Hepatocyte (in vitro differentiated cells): ENCODE measurements around the gene IL17RD. TPM values are rescaled to one million over a fixed set of nuclear protein-coding genes. Genes with fewer than 3 reads are reported as not detected.
A peak's percentile ranks its signal among the peaks of the same experiment; 100 is the strongest.

ENCODE experiments used
- DNase-seq: peaks from one replicate; pipeline ENCODE4 v3.0.0-alpha.2; 2016; ENCODE audit warnings: low spot score
- H2AFZ ChIP-seq: fragments of 200-600 bp; sonication (generic); 2 replicates; pipeline ENCODE4 v1.6.0; 2016; ENCODE audit warnings: antibody characterized with exemption, mild to moderate bottlenecking
- H3K27ac ChIP-seq: fragments of 200-600 bp; sonication (generic); 2 replicates; pipeline ENCODE4 v1.5.1; 2016; ENCODE audit warnings: mild to moderate bottlenecking
- H3K27me3 ChIP-seq: fragments of 200-600 bp; sonication (generic); 2 replicates; pipeline ENCODE4 v1.6.1; 2016
- H3K36me3 ChIP-seq: fragments of 200-600 bp; sonication (generic); replicated peaks from 2 replicates; pipeline ENCODE4 v1.5.1; 2016; ENCODE audit warnings: low read depth; ENCODE audit not compliant: insufficient read depth
- H3K4me1 ChIP-seq: fragments of 200-600 bp; sonication (generic); 2 replicates; pipeline ENCODE4 v1.5.1; 2016; ENCODE audit warnings: mild to moderate bottlenecking, moderate library complexity; ENCODE audit not compliant: insufficient read depth
- H3K4me2 ChIP-seq: fragments of 200-600 bp; sonication (generic); 2 replicates; pipeline ENCODE4 v1.6.0; 2016
- H3K4me3 ChIP-seq: fragments of 200-600 bp; sonication (generic); 2 replicates; pipeline ENCODE4 v1.5.1; 2016; ENCODE audit warnings: mild to moderate bottlenecking
- H3K79me2 ChIP-seq: fragments of 200-600 bp; sonication (generic); 2 replicates; pipeline ENCODE4 v1.6.0; 2017; ENCODE audit warnings: mild to moderate bottlenecking
- H3K9me2 ChIP-seq: fragments of 200-600 bp; sonication (generic); replicated peaks from 2 replicates; pipeline ENCODE4 v1.6.0; 2017; ENCODE audit warnings: mild to moderate bottlenecking; ENCODE audit not compliant: insufficient read depth
- H3K9me3 ChIP-seq: fragments of 200-600 bp; sonication (generic); 2 replicates; pipeline ENCODE4 v1.5.1; 2016; ENCODE audit warnings: low read depth, mild to moderate bottlenecking
- H4K20me1 ChIP-seq: fragments of 200-600 bp; sonication (generic); 2 replicates; pipeline ENCODE4 v1.6.0; 2016; ENCODE audit warnings: mild to moderate bottlenecking; ENCODE audit not compliant: insufficient read depth, poor library complexity, severe bottlenecking
- CTCF ChIP-seq: fragments of 200-600 bp; sonication (generic); IDR thresholded peaks from 2 replicates; pipeline ENCODE4 v1.5.1; 2016; ENCODE audit warnings: antibody characterized with exemption, mild to moderate bottlenecking; ENCODE audit not compliant: poor library complexity
- EZH2 ChIP-seq: fragments of 200-600 bp; sonication (generic); IDR thresholded peaks from 2 replicates; pipeline ENCODE4 v1.6.1; 2016; ENCODE audit warnings: antibody characterized with exemption, mild to moderate bottlenecking, borderline replicate concordance
- EZH2phosphoT487 ChIP-seq: fragments of 200-600 bp; sonication (generic); IDR thresholded peaks from one replicate; pipeline ENCODE4 v1.6.1; 2018; ENCODE audit warnings: antibody characterized with exemption, mild to moderate bottlenecking, low read depth, moderate library complexity; ENCODE audit not compliant: unreplicated experiment, severe bottlenecking
- WGBS: methylation state at CpG from one replicate; pipeline ENCODE4 v1.1.6; 2016; ENCODE audit warnings: low lambda C conversion rate; ENCODE audit errors: missing lambda C conversion rate; 5-methylcytosine and 5-hydroxymethylcytosine counted together
- polyA plus RNA-seq: library from polyadenylated mRNA; unstranded; fragments of >200 nt; fragmentation: Nextera tagmentation; extraction: Ambion mirVana; gene quantifications from 2 replicates; pipeline ENCODE4 v1.2.1, GENCODE V29; 2016
- total RNA-seq: library from RNA; depleted of rRNA; stranded (reverse); fragments of >200 nt; gene quantifications from 2 replicates; pipeline ENCODE4 v1.2.3, GENCODE V29; 2014

Gene IL17RD
- total and polyA plus RNA-seq, 2 experiments from 2014 or later = 1.7 to 6.2 TPM

GRCh38 chr3:57068437-57069089 is 96.6 kb downstream of the IL17RD start:
- 76% methylated on average over 11 of the region's 11 CpGs for WGBS
- Histone ChIP-seq H3K9me2 (no peaks in the 10 kb centered on the region), H3K4me1 (no peaks in the 10 kb centered on the region), H3K4me3 (no peak overlapping the region), H2AFZ (no peak overlapping the region), H3K4me2 (no peak overlapping the region), H3K79me2 (peaks cover 4% of the 10 kb centered on the region), H4K20me1 (no peaks in the 10 kb centered on the region), H3K27ac (peak overlapping the region; percentile 21), H3K9me3 (no peaks in the 10 kb centered on the region), H3K27me3 (no peaks in the 10 kb centered on the region), H3K36me3 (no peaks in the 10 kb centered on the region)
- peak; percentile 63 for DNase-seq
- no peak for TF ChIP-seq CTCF
- TF ChIP-seq EZH2 = no peak
- TF ChIP-seq EZH2phosphoT487 = no peak

GRCh38 chr3:57066471-57066870 is 98.7 kb downstream of the IL17RD start:
- H3K4me1 ChIP-seq = no peaks in the 10 kb centered on the region

GRCh38 chr3:57065588-57065987 is 99.6 kb downstream of the IL17RD start:
- Histone ChIP-seq H3K9me3 (no peaks in the 10 kb centered on the region), H3K4me3 (no peak overlapping the region), H3K4me2 (no peak overlapping the region), H3K79me2 (peaks cover 14% of the 10 kb centered on the region), H2AFZ (no peak overlapping the region), H3K36me3 (no peaks in the 10 kb centered on the region), H3K4me1 (peaks cover 3% of the 10 kb centered on the region), H3K9me2 (no peaks in the 10 kb centered on the region), H4K20me1 (no peaks in the 10 kb centered on the region), H3K27me3 (no peaks in the 10 kb centered on the region), H3K27ac (no peak overlapping the region)
- TF ChIP-seq CTCF = no peak
- no peak for TF ChIP-seq EZH2
- no peak for TF ChIP-seq EZH2phosphoT487
- WGBS = 66% methylated on average over 3 of the region's 3 CpGs
- no peak for DNase-seq

More at GRCh38 chr3:57066471-57066870, 98.7 kb downstream of the IL17RD start:
- Histone ChIP-seq H3K36me3 (no peaks in the 10 kb centered on the region), H4K20me1 (no peaks in the 10 kb centered on the region), H3K9me2 (no peaks in the 10 kb centered on the region), H3K27me3 (no peaks in the 10 kb centered on the region), H3K9me3 (no peaks in the 10 kb centered on the region), H3K27ac (no peak overlapping the region), H3K4me2 (no peak overlapping the region), H3K79me2 (peaks cover 11% of the 10 kb centered on the region), H2AFZ (no peak overlapping the region), H3K4me3 (no peak overlapping the region)
- TF ChIP-seq CTCF (no peak), EZH2phosphoT487 (no peak), EZH2 (no peak)
- no peak for DNase-seq
- 96% methylated on average over 6 of the region's 6 CpGs for WGBS
